HG03045 (cell line): ENCODE data around the gene SPIRE1.
"Not testable (repeated sequence)": the region's sequence is repeated elsewhere in the genome, so short reads cannot be mapped to it uniquely, and the experiment has no call there.

Source experiments
- ATAC-seq: cut with Tn5 transposase; IDR thresholded peaks from one replicate; pipeline ENCODE4 v1.9.1; 2021; ENCODE audit warnings: mild to moderate bottlenecking, moderate library complexity; ENCODE audit not compliant: unreplicated experiment

The SPIRE1 gene

DNA sequence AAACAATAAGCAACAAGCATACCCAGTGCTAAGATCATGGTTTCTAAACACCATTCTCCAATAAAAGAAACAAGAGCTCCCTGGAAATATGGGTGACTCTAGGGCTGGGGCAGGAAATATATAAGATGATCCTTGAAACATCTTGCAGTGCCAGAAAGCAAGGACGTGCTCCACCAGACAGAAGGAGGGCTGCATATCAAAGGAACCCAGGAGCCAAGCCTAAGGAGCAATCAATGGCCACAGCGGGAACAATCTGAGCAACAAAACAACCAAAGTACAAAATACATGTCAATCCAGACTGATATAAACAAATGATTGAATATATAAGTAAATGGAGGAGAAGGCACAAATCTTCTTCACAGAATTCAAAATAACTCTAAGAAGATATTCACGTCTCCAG, 10.1 kb downstream of the SPIRE1 start:
- no peak for ATAC-seq

DNA sequence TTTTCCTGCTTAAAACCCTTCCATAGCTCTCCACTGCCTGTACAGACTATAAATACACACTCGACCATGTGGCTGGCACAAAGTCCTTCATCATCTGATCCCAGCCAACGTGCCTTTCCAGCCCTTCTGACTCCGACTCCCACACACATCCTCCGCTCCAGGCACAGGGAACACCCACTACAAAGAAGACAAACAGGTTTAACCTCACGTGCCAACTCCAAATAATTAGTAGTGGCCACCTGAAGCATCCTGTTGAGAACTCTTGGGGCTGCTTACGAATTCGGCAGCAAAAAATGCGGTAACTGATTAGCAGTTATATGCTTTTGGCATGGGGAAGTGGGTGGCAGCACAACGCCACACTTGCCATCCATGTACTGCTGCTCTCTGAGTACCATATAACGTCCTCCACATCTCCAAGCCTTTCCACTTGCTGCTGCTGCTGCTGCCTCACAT, 12.1 kb downstream of the SPIRE1 start:
- ATAC-seq: no peak

DNA sequence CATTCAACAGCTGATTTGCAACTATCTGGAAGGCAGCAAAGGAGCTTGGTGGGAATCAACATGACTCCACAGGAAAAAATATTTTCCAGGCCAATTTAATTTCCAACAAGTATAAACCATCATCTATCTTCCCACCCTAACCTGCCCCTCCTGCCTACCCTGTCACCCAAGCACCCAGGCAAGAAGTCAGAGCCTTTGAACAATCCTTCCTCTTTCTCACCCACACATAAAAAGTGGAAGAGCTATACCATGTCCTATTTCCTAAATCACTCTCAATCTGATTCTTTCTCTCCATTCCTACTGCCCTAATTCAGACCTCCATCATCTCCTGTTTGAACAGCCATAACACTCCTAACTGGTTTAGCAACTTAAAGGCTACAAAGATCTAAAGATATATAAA, 12.7 kb downstream of the SPIRE1 start:
- no peak for ATAC-seq

GRCh38 chr18:12643756-12644155, 14.2 kb downstream of the SPIRE1 start:
- ATAC-seq: not testable (repeated sequence)

DNA sequence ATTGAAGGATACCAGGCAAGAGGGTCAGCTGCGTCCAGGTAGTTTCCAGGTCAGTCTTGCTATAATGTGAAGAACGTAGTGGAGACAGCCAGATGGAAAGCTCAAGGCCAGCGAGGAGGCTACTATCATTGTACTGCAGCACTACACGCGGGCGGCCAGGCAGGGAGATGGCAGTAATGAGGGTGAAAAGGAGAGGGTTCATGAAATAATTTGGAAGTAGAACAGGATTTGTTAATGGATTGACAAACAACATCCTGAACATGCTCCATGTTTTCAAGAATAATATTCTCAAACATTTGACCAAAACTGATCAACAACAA, 17.1 kb downstream of the SPIRE1 start:
- no peak for ATAC-seq

GRCh38 chr18:12639990-12640880, 17.7 kb downstream of the SPIRE1 start:
- no peak for ATAC-seq

DNA sequence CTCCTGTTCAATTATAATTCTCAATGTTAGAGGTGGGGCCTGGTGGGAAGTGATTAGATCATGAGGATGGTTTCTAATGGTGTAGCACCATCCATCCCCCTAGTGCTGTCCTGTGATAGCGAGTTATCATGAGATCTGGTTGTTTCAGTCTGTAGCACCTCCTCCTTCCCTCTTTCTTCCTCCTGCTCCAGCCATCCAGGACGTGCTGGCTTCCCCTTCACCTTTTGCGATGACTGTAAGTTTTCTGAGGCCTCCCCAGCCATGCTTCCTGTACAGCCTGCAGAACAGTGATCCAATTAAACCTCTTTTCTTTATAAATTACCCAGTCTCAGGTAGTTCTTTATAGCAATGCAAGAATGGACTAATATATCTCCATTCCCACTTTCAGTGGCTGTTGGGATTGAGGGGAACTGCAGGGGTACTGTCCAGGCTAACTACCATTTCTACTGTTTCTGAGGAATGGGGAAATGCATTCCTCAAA, 19.2 kb downstream of the SPIRE1 start:
- no peak for ATAC-seq

DNA sequence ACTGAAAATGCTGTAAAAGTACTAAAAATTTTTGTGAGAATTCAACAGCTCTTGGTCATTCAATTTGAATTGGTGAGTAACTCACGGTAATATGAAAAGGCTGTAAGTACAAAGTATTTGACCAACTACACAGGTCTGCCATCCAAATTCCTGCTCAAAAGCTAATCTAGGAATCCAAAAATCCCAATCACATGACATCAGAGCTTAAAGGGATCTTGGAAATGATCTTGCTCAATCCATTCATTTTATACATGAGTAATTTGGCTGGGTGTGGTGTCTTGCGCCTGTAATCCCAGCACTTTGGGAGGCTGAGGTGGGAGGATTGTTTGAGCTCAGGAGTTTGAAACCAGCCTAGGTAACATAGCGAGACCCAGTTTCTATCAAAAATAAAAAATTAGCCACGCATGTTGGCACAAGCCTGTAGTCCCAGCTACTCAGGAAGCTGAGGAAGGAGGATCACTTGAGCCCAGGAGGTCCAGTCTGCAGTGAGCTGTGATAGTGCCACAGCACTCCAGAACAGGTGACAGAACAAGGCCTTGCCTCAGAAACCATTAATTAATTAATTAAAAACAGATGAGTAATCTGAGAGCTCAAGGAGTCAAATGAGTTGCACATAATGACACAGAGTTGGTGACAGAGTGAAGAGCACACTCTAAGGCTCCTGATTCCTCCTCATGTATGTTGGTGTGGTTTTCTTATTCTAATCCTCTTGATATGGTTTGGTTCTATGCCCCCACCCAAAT, 19.8 kb downstream of the SPIRE1 start:
- ATAC-seq: no peak

GRCh38 chr18:12637393-12637792, 20.5 kb downstream of the SPIRE1 start:
- no peak for ATAC-seq

- no peak for ATAC-seq
Measured at GRCh38 chr18:12631831-12632477, 26.0 kb downstream of the SPIRE1 start.

- no peak for ATAC-seq
Measured at GRCh38 chr18:12630136-12630535, 27.8 kb downstream of the SPIRE1 start.

GRCh38 chr18:12628706-12629702, 28.9 kb downstream of the SPIRE1 start:
- ATAC-seq: no peak

DNA sequence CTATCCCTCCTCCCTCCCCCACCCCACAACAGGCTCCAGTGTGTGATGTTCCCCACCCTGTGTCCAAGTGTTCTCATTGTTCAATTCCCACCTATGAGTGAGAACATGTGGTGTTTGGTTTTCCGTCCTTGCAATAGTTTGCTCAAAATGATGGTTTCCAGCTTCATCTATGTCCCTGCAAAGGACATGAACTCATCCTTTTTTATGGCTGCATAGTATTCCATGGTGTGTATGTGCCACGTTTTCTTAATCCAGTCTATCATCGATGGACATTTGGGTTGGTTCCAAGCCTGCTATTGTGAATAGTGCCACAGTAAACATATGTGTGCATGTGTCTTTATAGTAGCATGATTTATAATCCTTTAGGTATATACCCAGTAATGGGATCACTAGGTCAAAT, 30.7 kb downstream of the SPIRE1 start:
- ATAC-seq: not testable (repeated sequence)

GRCh38 chr18:12625241-12625640, 32.7 kb downstream of the SPIRE1 start:
- ATAC-seq: no peak

DNA sequence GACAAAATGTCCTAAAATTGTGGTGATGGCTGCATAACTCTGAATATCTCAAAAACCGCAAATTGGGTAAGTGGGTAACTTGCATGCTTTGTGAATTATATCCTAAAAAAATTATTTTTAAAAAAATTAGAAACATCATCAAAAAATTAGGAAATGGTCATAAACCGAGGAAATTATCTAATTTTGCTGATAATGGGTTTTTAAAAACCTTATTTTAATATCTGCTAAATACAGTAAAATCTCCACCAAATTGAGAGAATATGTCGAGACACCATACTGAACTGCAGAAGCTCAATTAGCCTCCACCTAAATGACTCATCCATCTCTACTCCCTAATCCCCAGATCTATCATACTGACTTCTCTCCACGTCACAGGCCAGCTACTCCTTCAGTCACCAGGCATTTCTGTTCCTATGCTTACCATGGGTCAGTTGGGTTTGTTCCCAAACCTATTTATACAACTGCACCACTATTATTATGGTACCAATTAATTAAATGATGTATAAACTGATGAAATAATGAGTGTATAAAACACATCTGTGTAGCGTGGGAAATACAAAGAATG, 36.1 kb downstream of the SPIRE1 start:
- no peak for ATAC-seq

GRCh38 chr18:12615748-12616147, 42.2 kb downstream of the SPIRE1 start:
- ATAC-seq: no peak

- no peak for ATAC-seq
Measured at GRCh38 chr18:12608301-12608700, 49.6 kb downstream of the SPIRE1 start.

GRCh38 chr18:12606592-12607315, 51.2 kb downstream of the SPIRE1 start:
- ATAC-seq: no peak

DNA sequence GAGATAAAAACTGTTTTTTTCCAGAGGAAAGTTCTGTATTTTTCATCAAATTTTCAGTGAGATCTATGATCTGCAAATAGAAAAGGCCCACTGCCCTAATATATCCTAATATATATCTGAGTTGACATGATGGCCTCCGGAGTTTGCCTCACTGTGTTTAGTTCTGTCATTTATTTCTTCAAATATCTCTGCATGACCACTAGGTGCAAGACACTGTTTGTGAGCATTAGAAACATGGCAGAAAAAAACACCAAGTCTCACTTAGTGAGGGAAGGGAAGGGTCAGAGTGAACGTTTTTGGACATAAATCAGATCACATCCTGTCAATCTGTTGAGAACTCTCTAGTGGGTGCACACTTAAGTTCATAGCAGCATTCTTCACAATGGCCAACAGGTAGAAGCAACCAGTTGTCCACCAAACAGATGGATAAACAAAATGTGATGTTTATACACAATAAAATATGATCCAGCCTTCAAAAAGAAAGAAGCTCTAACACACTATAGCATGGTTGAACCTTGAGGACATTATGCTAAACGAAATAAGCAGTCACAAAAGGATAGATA, 53.4 kb downstream of the SPIRE1 start:
- ATAC-seq: no peak
